Left lung (tissue), 10 donors: ENCODE measurements around the gene DHX29. TPM values are rescaled to one million over a fixed set of nuclear protein-coding genes. Genes with fewer than 3 reads are reported as not detected.

Experiments
- ATAC-seq: fragments of 200-7000 bp; cut with Tn5 transposase; one replicate; pipeline ENCODE4 v1.9.1; 2020; ENCODE audit warnings: moderate library complexity
- DNase-seq, 4 donors: peaks; one replicate each; pipeline ENCODE4 v3.0.0-alpha.2; 2013 to 2020
- H3K27ac ChIP-seq, 2 donors: fragments of 200-600 bp; sonication (generic) in 1 of 2; one replicate each; pipeline versions ENCODE4 v1.5.0 to v1.8.0; 2020 to 2021
- H3K27me3 ChIP-seq, 2 donors: fragments of 200-600 bp; sonication (generic) in 1 of 2; one replicate each; pipeline versions ENCODE4 v1.5.0 to v1.8.0; 2020 to 2021
- H3K36me3 ChIP-seq, 2 donors: fragments of 200-600 bp; sonication (generic) in 1 of 2; one replicate each; pipeline versions ENCODE4 v1.5.0 to v1.8.0; 2020 to 2021
- H3K4me1 ChIP-seq, 2 donors: fragments of 200-600 bp; one replicate each; pipeline ENCODE4 v1.8.0; 2021
- H3K4me3 ChIP-seq, 2 donors: fragments of 200-600 bp; sonication (generic) in 1 of 2; one replicate each; pipeline versions ENCODE4 v1.5.0 to v1.8.0; 2020 to 2021; ENCODE audit warnings: mild to moderate bottlenecking in 1 of 2
- H3K9me3 ChIP-seq, 2 donors: fragments of 200-600 bp; sonication (generic) in 1 of 2; one replicate each; pipeline versions ENCODE4 v1.5.0 to v1.8.0; 2020 to 2021
- intact Hi-C, 2 donors: fragments of 100-400 bp; cut with DNase I; formaldehyde crosslinking; loops; one replicate each; pipeline versions ENCODE4 v1.11.2 to v1.14.2; 2022
- polyA plus RNA-seq, 6 donors: library from polyadenylated mRNA; unstranded; fragments of 120-200 nt; gene quantifications; one replicate each; pipeline ENCODE4 v1.2.1, GENCODE V29; 2013; ENCODE audit not compliant: insufficient read length in 6 of 6
- total RNA-seq, 2 donors: library from RNA; stranded (reverse); fragmentation: NEBNext Ultra II Directional; extraction: Animal tissue kit (Norgen Biotek cat#: 25700); gene quantifications; one replicate each; pipeline ENCODE4 v1.2.1, GENCODE V29; 2021
- TF ChIP-seq, protein P1 (sequence below), 2 donors: fragments of 200-600 bp; sonication (generic) in 1 of 2; IDR thresholded peaks; one replicate each; pipeline versions ENCODE4 v1.5.0 to v1.8.0; 2021; ENCODE audit warnings: antibody characterized with exemption in 2 of 2
- donor health status: DM: no; HTN: yes; CAD: no.
- donor health status: DM: no; HTN: no; CAD: no.

Gene DHX29
- total and polyA plus RNA-seq, 8 donors: 26.4 to 36.4 (median 32.5) TPM

DNA sequence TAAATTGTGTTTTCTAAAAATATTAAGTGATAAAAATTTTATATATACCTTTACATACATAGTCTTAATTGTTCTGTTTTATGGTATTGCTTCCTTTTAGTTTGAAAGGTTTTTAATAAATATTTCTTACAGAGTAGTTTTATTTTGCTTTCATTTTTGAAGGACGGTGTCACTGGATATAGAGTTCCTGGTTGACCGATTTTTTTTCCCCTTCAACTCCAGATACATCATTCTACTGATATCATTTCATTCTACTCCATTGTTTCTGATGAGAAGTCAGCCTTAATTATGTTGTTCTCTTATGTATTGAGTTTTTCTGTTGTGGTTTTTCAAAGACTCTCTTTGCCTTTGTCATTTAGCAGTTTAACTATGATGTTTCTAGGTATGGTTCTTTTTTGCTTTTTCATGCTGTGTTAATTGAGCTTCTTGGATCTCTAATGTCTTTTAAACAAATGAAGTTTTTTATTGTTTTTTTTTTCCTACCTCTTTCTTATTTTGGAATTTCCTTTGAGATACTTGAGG lies 30.7 kb upstream of the DHX29 start:
- H3K4me1 ChIP-seq: peaks cover 0 to 11% of the 10 kb centered on the region in 2 donors
- no peaks in the 10 kb centered on the region for H3K27me3 ChIP-seq
- H3K9me3 ChIP-seq: no peaks in the 10 kb centered on the region
- peaks cover 0 to 32% of the 10 kb centered on the region in 2 donors for H3K36me3 ChIP-seq
- no peak for DNase-seq
- no peak overlapping the region for H3K4me3 ChIP-seq
- H3K27ac ChIP-seq: no peak overlapping the region
- ATAC-seq: no peak
- intact Hi-C loops: loop anchor here in 1 of 2 donors (10.0 kb wide), 1 partner anchor 347 kb away; no protein-coding TSS in a partner anchor
- TF ChIP-seq, protein P1, sequence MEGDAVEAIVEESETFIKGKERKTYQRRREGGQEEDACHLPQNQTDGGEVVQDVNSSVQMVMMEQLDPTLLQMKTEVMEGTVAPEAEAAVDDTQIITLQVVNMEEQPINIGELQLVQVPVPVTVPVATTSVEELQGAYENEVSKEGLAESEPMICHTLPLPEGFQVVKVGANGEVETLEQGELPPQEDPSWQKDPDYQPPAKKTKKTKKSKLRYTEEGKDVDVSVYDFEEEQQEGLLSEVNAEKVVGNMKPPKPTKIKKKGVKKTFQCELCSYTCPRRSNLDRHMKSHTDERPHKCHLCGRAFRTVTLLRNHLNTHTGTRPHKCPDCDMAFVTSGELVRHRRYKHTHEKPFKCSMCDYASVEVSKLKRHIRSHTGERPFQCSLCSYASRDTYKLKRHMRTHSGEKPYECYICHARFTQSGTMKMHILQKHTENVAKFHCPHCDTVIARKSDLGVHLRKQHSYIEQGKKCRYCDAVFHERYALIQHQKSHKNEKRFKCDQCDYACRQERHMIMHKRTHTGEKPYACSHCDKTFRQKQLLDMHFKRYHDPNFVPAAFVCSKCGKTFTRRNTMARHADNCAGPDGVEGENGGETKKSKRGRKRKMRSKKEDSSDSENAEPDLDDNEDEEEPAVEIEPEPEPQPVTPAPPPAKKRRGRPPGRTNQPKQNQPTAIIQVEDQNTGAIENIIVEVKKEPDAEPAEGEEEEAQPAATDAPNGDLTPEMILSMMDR (IDR thresholded peaks at IDR 0.05): no peak

- Histone ChIP-seq H3K36me3 (peaks cover 0 to 53% of the 10 kb centered on the region in 2 donors), H3K27me3 (no peaks in the 10 kb centered on the region), H3K27ac (no peak overlapping the region), H3K9me3 (no peaks in the 10 kb centered on the region), H3K4me1 (peaks cover 0 to 8% of the 10 kb centered on the region in 2 donors), H3K4me3 (no peak overlapping the region)
- intact Hi-C loops: loop anchor here in 1 of 2 donors (10.0 kb wide), 1 partner anchor 351 kb away; no protein-coding TSS in a partner anchor
- no peak for ATAC-seq
- TF ChIP-seq, protein P1 (IDR thresholded peaks at IDR 0.05): no peak
- DNase-seq: no peak
These were observed 26.3 kb upstream of the DHX29 start for GRCh38 chr5:55333811-55334210.

- Histone ChIP-seq H3K27ac (no peak overlapping the region), H3K4me3 (no peak overlapping the region), H3K4me1 (peaks cover 0 to under 1% of the 10 kb centered on the region in 2 donors), H3K9me3 (no peaks in the 10 kb centered on the region), H3K27me3 (no peaks in the 10 kb centered on the region), H3K36me3 (peaks cover 0 to 61% of the 10 kb centered on the region in 2 donors)
- ATAC-seq (no peak), DNase-seq (no peak)
- intact Hi-C loops: loop anchor here in 1 of 2 donors (10.0 kb wide), 1 partner anchor 352 kb away; no protein-coding TSS in a partner anchor
- TF ChIP-seq, protein P1 (IDR thresholded peaks at IDR 0.05): no peak
These were observed 25.5 kb upstream of the DHX29 start for GRCh38 chr5:55333017-55333416.

- Histone ChIP-seq H3K4me3 (no peak overlapping the region), H3K36me3 (peaks cover 0 to 70% of the 10 kb centered on the region in 2 donors), H3K27me3 (no peaks in the 10 kb centered on the region), H3K27ac (no peak overlapping the region), H3K4me1 (no peaks in the 10 kb centered on the region), H3K9me3 (no peaks in the 10 kb centered on the region)
- no peak for DNase-seq
- ATAC-seq: no peak
- intact Hi-C loops: loop anchor here in 1 of 2 donors (10.0 kb wide), 1 partner anchor 353 kb away; no protein-coding TSS in a partner anchor
- TF ChIP-seq, protein P1 (IDR thresholded peaks at IDR 0.05): no peak
These were observed 23.8 kb upstream of the DHX29 start for GRCh38 chr5:55331321-55331720.

DNA sequence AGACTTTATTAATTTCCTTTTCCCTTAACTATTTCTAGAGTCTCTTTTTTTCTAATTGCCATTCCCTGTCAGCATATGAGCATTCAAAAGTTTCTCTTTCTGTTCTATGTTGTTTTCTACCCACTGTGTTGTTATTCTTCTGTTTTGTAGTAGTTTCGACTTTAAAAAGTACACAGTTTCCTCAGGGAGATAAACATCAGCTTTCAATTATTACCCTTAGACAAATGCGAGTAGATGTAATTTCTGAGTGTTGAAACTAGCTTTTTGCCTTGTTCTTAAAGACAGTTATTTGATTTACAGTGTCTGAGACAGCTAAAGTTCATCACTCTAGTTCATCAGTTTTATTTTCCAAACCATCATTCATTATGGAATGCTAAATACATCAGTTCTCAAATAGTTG lies 19.8 kb upstream of the DHX29 start:
- ATAC-seq: no peak
- Histone ChIP-seq H3K27ac (no peak overlapping the region), H3K4me1 (no peaks in the 10 kb centered on the region), H3K9me3 (no peaks in the 10 kb centered on the region), H3K4me3 (no peak overlapping the region), H3K27me3 (no peaks in the 10 kb centered on the region), H3K36me3 (peaks cover 0 to 60% of the 10 kb centered on the region in 2 donors)
- TF ChIP-seq, protein P1 (IDR thresholded peaks at IDR 0.05): no peak
- intact Hi-C loops: no loop called here
- DNase-seq: no peak
